Loucy (cell line): ENCODE data around the gene CHN1.

Source experiments
- H2AFZ ChIP-seq: fragments of 200-600 bp; sonication (generic); 2 replicates; pipeline ENCODE4 v1.6.0; 2016; ENCODE audit warnings: antibody characterized with exemption, mild to moderate bottlenecking, low read length, moderate library complexity
- H3F3A ChIP-seq: fragments of 200-600 bp; 2 replicates; pipeline ENCODE4 v1.6.0; 2016; ENCODE audit warnings: antibody characterized with exemption, low read depth, mild to moderate bottlenecking
- H3K27me3 ChIP-seq: fragments of 200-600 bp; sonication (generic); 2 replicates; pipeline ENCODE4 v1.6.1; 2014; ENCODE audit warnings: low read length, mild to moderate bottlenecking; ENCODE audit not compliant: insufficient read depth, poor library complexity, severe bottlenecking
- H3K36me3 ChIP-seq: fragments of 200-600 bp; sonication (generic); 2 replicates; pipeline ENCODE4 v1.6.1; 2016; ENCODE audit warnings: low read length; ENCODE audit not compliant: insufficient read depth
- H3K4me1 ChIP-seq: fragments of 200-600 bp; sonication (generic); 2 replicates; pipeline ENCODE4 v1.5.1; 2014; ENCODE audit warnings: low read length, mild to moderate bottlenecking; ENCODE audit not compliant: insufficient read depth, poor library complexity, severe bottlenecking
- H3K4me2 ChIP-seq: fragments of 200-600 bp; sonication (generic); 2 replicates; pipeline ENCODE4 v1.6.0; 2014; ENCODE audit warnings: antibody characterized with exemption, low read length, low read depth, mild to moderate bottlenecking; ENCODE audit not compliant: poor library complexity, severe bottlenecking
- H3K4me3 ChIP-seq: fragments of 200-600 bp; sonication (generic); 2 replicates; pipeline ENCODE4 v1.5.1; 2014; ENCODE audit warnings: low read length, mild to moderate bottlenecking, mixed read lengths; ENCODE audit not compliant: poor library complexity, severe bottlenecking
- H3K79me2 ChIP-seq: fragments of 200-600 bp; sonication (generic); 2 replicates; pipeline ENCODE4 v1.6.1; 2014; ENCODE audit warnings: low read length; ENCODE audit not compliant: insufficient read depth
- H3K9ac ChIP-seq: fragments of 200-600 bp; sonication (generic); 2 replicates; pipeline ENCODE4 v1.6.0; 2014; ENCODE audit warnings: mild to moderate bottlenecking, low read depth, low read length, moderate library complexity; ENCODE audit not compliant: poor library complexity, severe bottlenecking
- H3K9me2 ChIP-seq: fragments of 200-600 bp; sonication (generic); replicated peaks from 2 replicates; pipeline ENCODE4 v1.6.1; 2016; ENCODE audit warnings: low read depth, low read length, mixed read lengths
- H3K9me3 ChIP-seq: fragments of 200-600 bp; sonication (generic); 2 replicates; pipeline ENCODE4 v1.6.1; 2014; ENCODE audit warnings: mild to moderate bottlenecking, antibody characterized with exemption, low read length, low read depth; ENCODE audit not compliant: insufficient read depth
- H4K20me1 ChIP-seq: fragments of 200-600 bp; sonication (generic); 2 replicates; pipeline ENCODE4 v1.6.0; 2014; ENCODE audit warnings: antibody characterized with exemption, low read length, mild to moderate bottlenecking; ENCODE audit not compliant: insufficient read depth, poor library complexity, severe bottlenecking
- EZH2phosphoT487 ChIP-seq: fragments of 200-600 bp; IDR thresholded peaks from 2 replicates; pipeline ENCODE4 v1.6.1; 2018; ENCODE audit warnings: antibody characterized with exemption, mild to moderate bottlenecking, moderate library complexity, borderline replicate concordance
- TF ChIP-seq, protein P1 (sequence below): fragments of 200-600 bp; sonication (generic); conservative IDR thresholded peaks from 2 replicates; pipeline ENCODE4 v1.5.1; 2014; ENCODE audit warnings: mild to moderate bottlenecking, antibody characterized with exemption, low read length

CHN1 gene

DNA sequence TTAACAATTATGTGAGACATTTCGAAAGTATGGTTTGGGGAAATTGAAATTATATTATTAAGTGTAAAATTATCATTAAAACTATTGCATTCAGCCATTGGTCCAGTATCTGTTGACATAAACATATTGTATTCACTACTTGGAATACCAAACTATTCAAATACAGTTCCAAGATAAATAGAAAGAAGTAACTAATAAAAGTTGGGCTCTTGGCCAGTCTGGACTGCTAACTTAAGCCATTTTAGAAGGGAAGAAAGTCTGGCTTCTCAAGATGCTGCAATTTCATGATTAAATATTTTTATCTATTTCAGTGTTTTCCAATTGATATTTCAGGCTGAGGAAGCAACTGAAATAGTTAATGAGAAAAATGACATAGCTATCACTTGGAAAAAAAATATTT, 131.1 kb downstream of the CHN1 start:
- no peak for TF ChIP-seq EZH2phosphoT487
- TF ChIP-seq, protein P1, sequence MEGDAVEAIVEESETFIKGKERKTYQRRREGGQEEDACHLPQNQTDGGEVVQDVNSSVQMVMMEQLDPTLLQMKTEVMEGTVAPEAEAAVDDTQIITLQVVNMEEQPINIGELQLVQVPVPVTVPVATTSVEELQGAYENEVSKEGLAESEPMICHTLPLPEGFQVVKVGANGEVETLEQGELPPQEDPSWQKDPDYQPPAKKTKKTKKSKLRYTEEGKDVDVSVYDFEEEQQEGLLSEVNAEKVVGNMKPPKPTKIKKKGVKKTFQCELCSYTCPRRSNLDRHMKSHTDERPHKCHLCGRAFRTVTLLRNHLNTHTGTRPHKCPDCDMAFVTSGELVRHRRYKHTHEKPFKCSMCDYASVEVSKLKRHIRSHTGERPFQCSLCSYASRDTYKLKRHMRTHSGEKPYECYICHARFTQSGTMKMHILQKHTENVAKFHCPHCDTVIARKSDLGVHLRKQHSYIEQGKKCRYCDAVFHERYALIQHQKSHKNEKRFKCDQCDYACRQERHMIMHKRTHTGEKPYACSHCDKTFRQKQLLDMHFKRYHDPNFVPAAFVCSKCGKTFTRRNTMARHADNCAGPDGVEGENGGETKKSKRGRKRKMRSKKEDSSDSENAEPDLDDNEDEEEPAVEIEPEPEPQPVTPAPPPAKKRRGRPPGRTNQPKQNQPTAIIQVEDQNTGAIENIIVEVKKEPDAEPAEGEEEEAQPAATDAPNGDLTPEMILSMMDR: no peak
- no peaks in the 10 kb centered on the region for H3K4me1 ChIP-seq

DNA sequence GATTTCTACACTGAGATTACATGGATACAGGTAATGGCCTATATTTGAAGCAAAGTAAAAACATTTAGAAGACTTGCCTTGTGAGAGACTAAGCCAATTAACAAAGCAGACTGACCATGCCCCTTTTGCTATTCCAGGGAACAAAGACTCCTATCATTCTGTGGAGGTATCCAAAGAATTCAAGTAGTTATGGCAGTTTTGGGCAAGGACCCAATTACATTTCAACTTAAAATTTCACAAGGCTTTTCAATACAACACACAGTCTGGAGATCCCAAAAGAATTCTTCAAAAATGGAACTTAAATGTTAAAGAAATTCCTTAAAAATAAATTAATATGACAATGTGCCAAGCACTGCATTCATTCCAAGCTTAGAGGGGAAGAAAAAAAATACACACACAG, 131.7 kb downstream of the CHN1 start:
- Histone ChIP-seq H3K4me3 (no peak overlapping the region), H3K9me2 (no peaks in the 10 kb centered on the region), H3K9ac (no peak overlapping the region), H3K4me2 (no peak overlapping the region), H3K4me1 (no peaks in the 10 kb centered on the region), H2AFZ (no peak overlapping the region), H3K36me3 (no peaks in the 10 kb centered on the region), H3K27me3 (no peaks in the 10 kb centered on the region), H3K9me3 (no peaks in the 10 kb centered on the region), H3K79me2 (no peaks in the 10 kb centered on the region), H3F3A (no peaks in the 10 kb centered on the region), H4K20me1 (no peaks in the 10 kb centered on the region)
- TF ChIP-seq, protein P1: no peak
- TF ChIP-seq EZH2phosphoT487: no peak

More for the DNA sequence above, 131.1 kb downstream of the CHN1 start:
- Histone ChIP-seq H3K9ac (no peak overlapping the region), H3K4me3 (no peak overlapping the region), H4K20me1 (no peaks in the 10 kb centered on the region), H3K4me2 (no peak overlapping the region), H3F3A (no peaks in the 10 kb centered on the region), H2AFZ (no peak overlapping the region), H3K27me3 (no peaks in the 10 kb centered on the region), H3K36me3 (no peaks in the 10 kb centered on the region), H3K9me2 (no peaks in the 10 kb centered on the region), H3K9me3 (no peaks in the 10 kb centered on the region), H3K79me2 (no peaks in the 10 kb centered on the region)

DNA sequence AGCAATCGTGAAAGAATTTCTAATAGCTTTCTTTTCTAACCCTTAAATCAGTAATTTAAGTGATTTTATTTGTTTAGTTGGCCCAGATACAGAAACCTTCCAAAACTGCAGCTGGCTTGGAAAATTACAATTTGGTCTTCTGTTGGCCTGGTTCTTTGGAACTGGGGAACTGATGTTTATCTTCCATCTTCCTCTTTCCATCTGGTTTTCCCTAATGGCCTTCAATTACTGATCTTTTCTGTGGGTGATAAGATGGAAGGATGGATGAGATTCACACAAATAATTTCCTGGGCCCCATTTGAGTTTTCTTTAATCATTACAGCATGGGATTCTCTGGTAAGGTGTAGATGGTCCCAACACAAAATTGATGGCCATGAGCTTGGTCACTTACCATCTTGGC, 134.4 kb downstream of the CHN1 start:
- no peaks in the 10 kb centered on the region for H4K20me1 ChIP-seq
- no peak overlapping the region for H2AFZ ChIP-seq
- no peaks in the 10 kb centered on the region for H3K4me1 ChIP-seq
- no peaks in the 10 kb centered on the region for H3K27me3 ChIP-seq
- no peaks in the 10 kb centered on the region for H3K9me3 ChIP-seq
- no peak overlapping the region for H3K9ac ChIP-seq
- H3K4me3 ChIP-seq: no peak overlapping the region
- H3K36me3 ChIP-seq: no peaks in the 10 kb centered on the region
- no peaks in the 10 kb centered on the region for H3F3A ChIP-seq
- no peaks in the 10 kb centered on the region for H3K79me2 ChIP-seq
- H3K9me2 ChIP-seq: no peaks in the 10 kb centered on the region
- TF ChIP-seq EZH2phosphoT487: no peak
- TF ChIP-seq, protein P1: no peak
- H3K4me2 ChIP-seq: no peak overlapping the region
